ENCODE measurements around the gene IL2RG.

- TF ChIP-seq CTCF (IDR thresholded peaks at IDR 0.05; ENCODE audit: low read length) (no peak), EZH2 (IDR thresholded peaks at IDR 0.05; ENCODE audit: borderline replicate concordance, low read length) (no peak)
Measured at GRCh38 chrX:71095033-71095432, 16.3 kb downstream of the IL2RG start.
